Epithelial cell of proximal tubule (primary cell): Measurements from ENCODE around the gene PHOX2A. TPM values are rescaled to one million over a fixed set of nuclear protein-coding genes. Genes with fewer than 3 reads are reported as not detected.
"Not testable (repeated sequence)": the region's sequence is repeated elsewhere in the genome, so short reads cannot be mapped to it uniquely, and the experiment has no call there.

Experiments
- DNase-seq: peaks from one replicate; pipeline ENCODE4 v3.0.0-alpha.2; 2011; ENCODE audit warnings: low read depth
- H3K4me3 ChIP-seq: 2 replicates; pipeline ENCODE4 v1.5.1; 2011; ENCODE audit warnings: low read depth, mild to moderate bottlenecking, low read length
- CTCF ChIP-seq: conservative IDR thresholded peaks from 2 replicates; pipeline ENCODE4 v1.5.1; 2012; ENCODE audit warnings: low read depth, mild to moderate bottlenecking, low read length
- total RNA-seq: library from RNA; depleted of rRNA; stranded (reverse); fragments of >200 nt; gene quantifications from 2 replicates; pipeline ENCODE4 v1.2.3, GENCODE V29; 2015

PHOX2A gene
- total RNA-seq, 1 donor from 2014 or later = not detected

GRCh38 chr11:72204886-72205285 lies 39.1 kb downstream of the PHOX2A start:
- H3K4me3 ChIP-seq = no peak overlapping the region
- DNase-seq = no peak
- TF ChIP-seq CTCF = no peak

GRCh38 chr11:72203163-72203562 lies 40.8 kb downstream of the PHOX2A start:
- H3K4me3 ChIP-seq = no peak overlapping the region
- no peak for TF ChIP-seq CTCF
- no peak for DNase-seq

GRCh38 chr11:72202571-72202970 lies 41.4 kb downstream of the PHOX2A start:
- TF ChIP-seq CTCF = no peak
- no peak overlapping the region for H3K4me3 ChIP-seq
- no peak for DNase-seq

GRCh38 chr11:72201445-72201844 lies 42.5 kb downstream of the PHOX2A start:
- not testable (repeated sequence) for DNase-seq

GRCh38 chr11:72195518-72196270 lies 48.3 kb downstream of the PHOX2A start:
- TF ChIP-seq CTCF = no peak
- no peak overlapping the region for H3K4me3 ChIP-seq
- no peak for DNase-seq

More at GRCh38 chr11:72201445-72201844, 42.5 kb downstream of the PHOX2A start:
- H3K4me3 ChIP-seq = not testable (repeated sequence)

GRCh38 chr11:72191961-72192381 lies 52.0 kb downstream of the PHOX2A start, which contains the start of gene FOLR1:
Gene FOLR1 (plus strand): TSS chr11:72192140. CDS start chr11:72192174, 34 bp downstream.
- no peak for DNase-seq
- no peak for TF ChIP-seq CTCF
- H3K4me3 ChIP-seq = no peak within 1 kb of the TSS

- no peak overlapping the region for H3K4me3 ChIP-seq
- DNase-seq = no peak
- no peak for TF ChIP-seq CTCF
Measured at GRCh38 chr11:72190631-72191071, 53.3 kb downstream of the PHOX2A start.
